K562 (cell line): Measurements from ENCODE around the gene YARS1. TPM values are rescaled to one million over a fixed set of nuclear protein-coding genes. Genes with fewer than 3 reads are reported as not detected.

Experiments used
- ATAC-seq: fragments of 200-7000 bp; cut with Tn5 transposase; 3 replicates; pipeline ENCODE4 v1.9.1; 2020; ENCODE audit warnings: moderate library complexity
- BruUV-seq: library from RNA; stranded (reverse); fragments of 400-500 nt; replicated peaks from 2 replicates; lab custom pipeline; 2021; lab: Mats Ljungman, UMichigan
- CTCF ChIA-PET: fragments of 300-600 bp; formaldehyde crosslinking; extraction: SDS; loops from one replicate; lab custom pipeline; 2021; ENCODE audit warnings: low intra/inter-chr PET ratio; lab: Yijun Ruan, JAX
- POLR2A ChIA-PET: fragments of 300-600, 350-650 bp; sonication (Branson Sonifier 250); formaldehyde crosslinking; extraction: SDS; loops from one replicate; lab custom pipeline; 2021; ENCODE audit warnings: antibody characterized with exemption, inconsistent platforms; lab: Yijun Ruan, JAX
- DNase-seq, 4 experiments: peaks; one replicate each; pipeline versions ENCODE4 v3.0.0 to v3.0.0-alpha.2; 2011 to 2018; ENCODE audit warnings: low spot score in 3 of 4, mixed read lengths in 3 of 4; ENCODE audit errors: extremely low read depth in 1 of 4
- FAIRE-seq: peaks from 2 replicates; lab custom pipeline; 2011; peaks lifted over from hg19 to GRCh38; lab: Jason Lieb, UNC
- H2AFZ ChIP-seq: 2 replicates; pipeline ENCODE4 v1.6.0; 2011; ENCODE audit warnings: low read depth, low read length, control low read depth, inconsistent platforms
- H3K27ac ChIP-seq: fragments of 200-600 bp; 3 replicates; pipeline ENCODE4 v1.8.0; 2011; ENCODE audit warnings: low read depth, mild to moderate bottlenecking, control low read depth, inconsistent platforms, low read length, moderate library complexity, mixed read lengths; ENCODE audit errors: extremely low read depth
- H3K27me3 ChIP-seq, 2 experiments: fragments of 300-600 bp in 1 of 2; 2 replicates in 1 of 2; 3 replicates in 1 of 2; pipeline versions ENCODE4 v1.6.0 to v1.8.0; 2011; ENCODE audit warnings: inconsistent platforms in 2 of 2, low read length in 2 of 2, mild to moderate bottlenecking in 1 of 2, mixed read lengths in 1 of 2, moderate library complexity in 1 of 2; ENCODE audit not compliant: control insufficient read depth in 2 of 2, insufficient read depth in 2 of 2
- H3K36me3 ChIP-seq: fragments of 300-600 bp; 3 replicates; pipeline ENCODE4 v1.8.0; 2011; ENCODE audit warnings: mild to moderate bottlenecking, low read length, inconsistent platforms; ENCODE audit not compliant: control insufficient read depth, insufficient read depth
- H3K4me1 ChIP-seq, 2 experiments: fragments of 200-600 bp in 1 of 2; replicated peaks in 1 of 2; 2 replicates in 1 of 2; 3 replicates in 1 of 2; pipeline versions ENCODE4 v1.5.1 to v1.8.0; 2011; ENCODE audit warnings: inconsistent platforms in 2 of 2, low read length in 2 of 2, mild to moderate bottlenecking in 1 of 2, mixed read lengths in 1 of 2, moderate library complexity in 1 of 2; ENCODE audit not compliant: control insufficient read depth in 2 of 2, insufficient read depth in 2 of 2
- H3K4me2 ChIP-seq: 2 replicates; pipeline ENCODE4 v1.6.1; 2011; ENCODE audit warnings: low read length, control low read depth, inconsistent platforms, mixed read lengths; ENCODE audit not compliant: insufficient read depth
- H3K4me3 ChIP-seq: fragments of 200-600 bp; sonication (generic), shearing (Covaris generic); 2 replicates; pipeline ENCODE4 v1.5.1; 2016; ENCODE audit warnings: control low read depth, inconsistent platforms
- H3K79me2 ChIP-seq: fragments of 200-600 bp; 3 replicates; pipeline ENCODE4 v1.8.0; 2011; ENCODE audit warnings: low read length, inconsistent platforms; ENCODE audit not compliant: control insufficient read depth, insufficient read depth
- H3K9ac ChIP-seq, 2 experiments: 2 replicates each; pipeline versions ENCODE4 v1.6.0 to v1.6.1; 2011; ENCODE audit warnings: low read depth in 2 of 2, low read length in 2 of 2, control low read depth in 1 of 2, inconsistent platforms in 1 of 2, mild to moderate bottlenecking in 1 of 2, mixed read lengths in 1 of 2; ENCODE audit not compliant: insufficient read depth in 1 of 2
- H3K9me1 ChIP-seq: one replicate; pipeline ENCODE4 v1.6.0; 2011; ENCODE audit warnings: inconsistent platforms, mild to moderate bottlenecking, low read length, moderate library complexity; ENCODE audit not compliant: control insufficient read depth, insufficient read depth
- H3K9me3 ChIP-seq: replicated peaks from 2 replicates; pipeline ENCODE4 v1.5.1; 2011; ENCODE audit warnings: low read depth, low read length, inconsistent platforms; ENCODE audit not compliant: control insufficient read depth, insufficient read depth
- H4K20me1 ChIP-seq: replicated peaks from 2 replicates; pipeline ENCODE4 v1.6.1; 2011; ENCODE audit warnings: low read length, inconsistent platforms, mixed read lengths; ENCODE audit not compliant: control insufficient read depth, insufficient read depth
- ATF4 ChIP-seq: fragments of 450-650 bp; formaldehyde crosslinking; IDR thresholded peaks from 2 replicates; pipeline ENCODE4 v1.4.0; 2022; ENCODE audit warnings: mild to moderate bottlenecking, moderate library complexity
- BRD4 ChIP-seq: fragments of 200-600 bp; sonication (generic); IDR thresholded peaks from 2 replicates; pipeline ENCODE4 v1.6.1; 2017; ENCODE audit warnings: inconsistent platforms
- GABPB1 ChIP-seq: sonication (generic); formaldehyde crosslinking; IDR thresholded peaks from 2 replicates; pipeline ENCODE4 v1.8.0; 2022; ENCODE audit warnings: mild to moderate bottlenecking, missing genetic modification reagents
- GATAD2A ChIP-seq: fragments of 450-650 bp; IDR thresholded peaks from 2 replicates; pipeline ENCODE4 v1.6.1; 2017
- GTF2A2 ChIP-seq: IDR thresholded peaks from 2 replicates; pipeline ENCODE4 v1.6.1; 2016; ENCODE audit warnings: mild to moderate bottlenecking, missing genetic modification characterization, missing compliant biosample characterization
- LARP7 ChIP-seq: fragments of 450-650 bp; IDR thresholded peaks from 2 replicates; pipeline ENCODE4 v1.6.1; 2016
- PCBP2 ChIP-seq: fragments of 200-400 bp; formaldehyde crosslinking; IDR thresholded peaks from 2 replicates; pipeline ENCODE4 v1.6.1; 2018; ENCODE audit warnings: low read length, low read depth, mild to moderate bottlenecking, moderate library complexity; ENCODE audit not compliant: poor library complexity, severe bottlenecking
- PRPF4 ChIP-seq: fragments of 200-400 bp; formaldehyde crosslinking; IDR thresholded peaks from one replicate; pipeline ENCODE4 v1.6.1; 2017; ENCODE audit warnings: low read length, low read depth, mild to moderate bottlenecking; ENCODE audit not compliant: insufficient read depth, poor library complexity, severe bottlenecking
- PYGO2 ChIP-seq: fragments of 450-650 bp; IDR thresholded peaks from 2 replicates; pipeline ENCODE4 v1.6.1; 2016; ENCODE audit warnings: mild to moderate bottlenecking, missing genetic modification characterization, moderate library complexity, missing compliant biosample characterization
- SIN3A ChIP-seq, 2 experiments: fragments of 150-350 bp in 1 of 2; IDR thresholded peaks; 2 replicates each; pipeline ENCODE4 v1.6.1; 2011 to 2016; ENCODE audit warnings: borderline replicate concordance in 2 of 2, low read depth in 2 of 2, low read length in 2 of 2, mild to moderate bottlenecking in 2 of 2, moderate library complexity in 2 of 2; ENCODE audit not compliant: control insufficient read depth in 1 of 2
- SNAPC5 ChIP-seq: fragments of 250-450 bp; sonication (Bioruptor Pico); IDR thresholded peaks from 2 replicates; pipeline ENCODE4 v1.8.0; 2021; ENCODE audit warnings: moderate library complexity, mild to moderate bottlenecking, inconsistent platforms
- TARDBP ChIP-seq: fragments of 450-650 bp; IDR thresholded peaks from 2 replicates; pipeline ENCODE4 v1.6.1; 2016
- ZBTB26 ChIP-seq: fragments of 450-650 bp; formaldehyde crosslinking; IDR thresholded peaks from 2 replicates; pipeline ENCODE4 v1.4.0; 2022; ENCODE audit warnings: missing genetic modification characterization
- ZKSCAN8 ChIP-seq: fragments of 200-800 bp; sonication (Bioruptor generic); IDR thresholded peaks from 2 replicates; pipeline ENCODE4 v1.6.1; 2016; ENCODE audit warnings: missing genetic modification characterization, missing compliant biosample characterization
- ZNF239 ChIP-seq: fragments of 250-450 bp; sonication (Bioruptor Pico); IDR thresholded peaks from 2 replicates; pipeline ENCODE4 v1.4.0; 2020; ENCODE audit warnings: mild to moderate bottlenecking
- ZNF263 ChIP-seq: sonication (generic); formaldehyde crosslinking; IDR thresholded peaks from 2 replicates; pipeline ENCODE4 v1.8.0; 2022; ENCODE audit warnings: mild to moderate bottlenecking, missing genetic modification reagents, borderline replicate concordance
- ZNF395 ChIP-seq: fragments of 200-800 bp; sonication (Bioruptor generic); IDR thresholded peaks from 2 replicates; pipeline ENCODE4 v1.6.1; 2017; ENCODE audit warnings: missing genetic modification characterization, missing compliant biosample characterization
- ZNF551 ChIP-seq: fragments of 250-450 bp; sonication (Bioruptor Pico); IDR thresholded peaks from 2 replicates; pipeline ENCODE4 v1.5.0; 2021; ENCODE audit warnings: mild to moderate bottlenecking, moderate library complexity
- ZNF77 ChIP-seq: fragments of 250-450 bp; sonication (Bioruptor Pico); IDR thresholded peaks from 2 replicates; pipeline ENCODE4 v1.5.0; 2020
- WGBS: fragments of 100-300 bp; shearing (Covaris generic); methylation state at CpG from one replicate; pipeline ENCODE4 v1.1.6; 2016; ENCODE audit warnings: low coverage, mixed read lengths; ENCODE audit not compliant: insufficient coverage; ENCODE audit errors: missing lambda C conversion rate; 5-methylcytosine and 5-hydroxymethylcytosine counted together
- in situ Hi-C: fragments of 300-500 bp; cut with MboI; formaldehyde crosslinking; loops from 4 replicates; pipeline ENCODE4 v1.15.0; 2018; ENCODE audit warnings: inconsistent platforms, mixed read lengths
- intact Hi-C: fragments of 100-400 bp; cut with micrococcal nuclease; formaldehyde crosslinking; loops from 2 replicates; pipeline ENCODE4 v1.14.2; 2022
- polyA plus RNA-seq, 8 experiments: library from polyadenylated mRNA; depleted of rRNA in 4 of 8; stranded (reverse) in 5 of 8; unstranded in 3 of 8; fragments of >200 nt; fragmentation: Nextera tagmentation in 2 of 8; fragmentation: Illumina TruSeq in 1 of 8; extraction: Ambion mirVana in 2 of 8; extraction: Trizol in 1 of 8; gene quantifications; 2 replicates each; pipeline versions ENCODE4 v1.2.1 to v1.2.3, GENCODE V29; 2011 to 2014; ENCODE audit warnings: inconsistent platforms in 1 of 8, missing spikeins in 1 of 8
- total RNA-seq, 7 experiments: library from RNA; depleted of rRNA in 6 of 7; stranded (reverse); fragments of >200 nt in 6 of 7; fragmentation: Illumina TruSeq in 2 of 7; extraction: Trizol in 2 of 7; gene quantifications; 2 replicates each; pipeline versions ENCODE4 v1.2.1 to v1.2.3, GENCODE V29; 2011 to 2021; ENCODE audit warnings: low replicate concordance in 1 of 7

YARS1 gene
- total and polyA plus RNA-seq, 9 of the 15 experiments (the other 6 are each of a cell fraction or from before 2014, with no cell fraction given), result 66.2 to 336 (median 201) TPM

- H3K9me1 ChIP-seq, result peaks cover 3% of the 10 kb centered on the region
- TSS peak; percentile 36 for BruUV-seq
- H3K9ac ChIP-seq, result peak overlapping the region in 1 of 2 experiments; percentile 8; a peak in 1 of 4 replicates
- H3K79me2 ChIP-seq, result no peaks in the 10 kb centered on the region
- 21% methylated on average over 9 of the region's 9 CpGs for WGBS
- FAIRE-seq, result peak; percentile 96
- peaks cover 89% of the 10 kb centered on the region for H3K36me3 ChIP-seq
- CTCF ChIA-PET, result interaction anchor here (0.6 to 5.8 kb wide), 6 partner anchors 57 to 253 kb away, joined by 3 to 99 read pairs (median 6); no protein-coding TSS in a partner anchor
- H3K9me3 ChIP-seq, result no peaks in the 10 kb centered on the region
- H2AFZ ChIP-seq, result no peak overlapping the region
- H4K20me1 ChIP-seq, result peaks cover 12% of the 10 kb centered on the region; the same call in 1 of the 2 replicates
- peaks cover 6 to 36% of the 10 kb centered on the region in 2 experiments; a peak in 3 of 5 replicates for H3K4me1 ChIP-seq
- no peaks in the 10 kb centered on the region for H3K27me3 ChIP-seq
- in situ Hi-C loops, result no loop called here
- POLR2A ChIA-PET, result interaction anchor here (0.6 to 8.8 kb wide), 31 partner anchors 10 to 1652 kb away, joined by 3 to 116 read pairs (median 5); partner anchors contain the start of genes RBBP4, S100PBP, SYNC and YARS1
- H3K4me2 ChIP-seq, result no peak overlapping the region
- ATAC-seq, result peak; percentile 86
- no peak overlapping the region for H3K4me3 ChIP-seq
- intact Hi-C loops, result loop anchor here (1.0 to 5.0 kb wide), 5 partner anchors 24 to 324 kb away; partner anchors contain the start of gene FNDC5
- peak; percentile 81 to 90 (median 86) for DNase-seq
- no peak overlapping the region for H3K27ac ChIP-seq
- TF ChIP-seq ATF4 (CRISPR knock-in tag) (no peak), ZNF551 (no peak), SIN3A (IDR thresholded peaks at IDR 0.05; ENCODE audit: borderline replicate concordance in 2 of 2, control insufficient read depth in 1 of 2, low read depth in 2 of 2, low read length in 2 of 2) (no peak), BRD4 (0 out of 2 replicates have a peak, but pooled peaks have one; percentile 50), ZNF77 (no peak), ZNF395 (CRISPR knock-in tag) (no peak), ZNF263 (no peak), ZKSCAN8 (CRISPR knock-in tag) (no peak), SNAPC5 (CRISPR knock-in tag) (no peak), PRPF4 (no peak), GTF2A2 (tag) (no peak), GATAD2A (no peak), GABPB1 (CRISPR knock-in tag) (peak; percentile 73), ZBTB26 (CRISPR knock-in tag) (no peak), TARDBP (peak; percentile 61; the same call in 1 of the 2 replicates), ZNF239 (CRISPR knock-in tag) (no peak), PYGO2 (tag) (no peak), LARP7 (no peak), PCBP2 (no peak)
Observed at GRCh38 chr1:32773018-32773763, 44.0 kb downstream of the YARS1 start.
